DOHH2 (cell line): Measurements from ENCODE around the gene SLC12A3.

ENCODE experiments used
- EZH2phosphoT487 ChIP-seq: fragments of 200-600 bp; sonication (generic); IDR thresholded peaks from 2 replicates; pipeline ENCODE4 v1.6.1; 2017; ENCODE audit warnings: borderline replicate concordance, mild to moderate bottlenecking, antibody characterized with exemption, low read length, moderate library complexity, mixed read lengths
- TF ChIP-seq, protein P1 (sequence below): fragments of 200-600 bp; sonication (generic); IDR thresholded peaks from one replicate; pipeline ENCODE4 v1.5.1; 2014; ENCODE audit warnings: antibody characterized with exemption, mild to moderate bottlenecking, low read depth, low read length; ENCODE audit not compliant: poor library complexity, severe bottlenecking

DNA sequence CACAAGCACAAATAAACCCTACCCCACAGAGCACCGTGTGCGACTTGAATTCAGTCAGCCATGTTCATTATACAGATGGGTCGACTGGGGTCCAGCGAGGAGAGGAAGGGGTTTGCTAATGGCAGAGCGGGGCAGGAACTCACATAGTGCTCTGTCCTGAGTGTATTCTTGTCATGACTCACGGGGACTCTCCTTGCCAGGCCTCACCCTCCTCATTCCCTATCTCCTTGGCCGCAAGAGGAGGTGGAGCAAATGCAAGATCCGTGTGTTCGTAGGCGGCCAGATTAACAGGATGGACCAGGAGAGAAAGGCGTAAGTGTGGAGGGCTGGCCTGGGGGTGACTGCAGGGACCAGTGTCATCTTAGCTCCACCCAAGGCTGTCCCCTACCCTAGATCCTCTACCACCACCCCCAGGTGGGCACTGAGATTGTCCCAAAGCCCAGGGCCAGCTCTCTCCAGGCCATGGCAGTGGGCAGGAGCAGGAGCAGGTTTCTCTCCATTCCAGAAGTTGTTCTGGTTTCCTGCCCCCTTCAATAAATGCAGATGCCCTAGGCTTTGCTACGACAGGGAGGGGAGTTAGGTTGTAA is 29.4 kb downstream of the SLC12A3 start:
- TF ChIP-seq, protein P1, sequence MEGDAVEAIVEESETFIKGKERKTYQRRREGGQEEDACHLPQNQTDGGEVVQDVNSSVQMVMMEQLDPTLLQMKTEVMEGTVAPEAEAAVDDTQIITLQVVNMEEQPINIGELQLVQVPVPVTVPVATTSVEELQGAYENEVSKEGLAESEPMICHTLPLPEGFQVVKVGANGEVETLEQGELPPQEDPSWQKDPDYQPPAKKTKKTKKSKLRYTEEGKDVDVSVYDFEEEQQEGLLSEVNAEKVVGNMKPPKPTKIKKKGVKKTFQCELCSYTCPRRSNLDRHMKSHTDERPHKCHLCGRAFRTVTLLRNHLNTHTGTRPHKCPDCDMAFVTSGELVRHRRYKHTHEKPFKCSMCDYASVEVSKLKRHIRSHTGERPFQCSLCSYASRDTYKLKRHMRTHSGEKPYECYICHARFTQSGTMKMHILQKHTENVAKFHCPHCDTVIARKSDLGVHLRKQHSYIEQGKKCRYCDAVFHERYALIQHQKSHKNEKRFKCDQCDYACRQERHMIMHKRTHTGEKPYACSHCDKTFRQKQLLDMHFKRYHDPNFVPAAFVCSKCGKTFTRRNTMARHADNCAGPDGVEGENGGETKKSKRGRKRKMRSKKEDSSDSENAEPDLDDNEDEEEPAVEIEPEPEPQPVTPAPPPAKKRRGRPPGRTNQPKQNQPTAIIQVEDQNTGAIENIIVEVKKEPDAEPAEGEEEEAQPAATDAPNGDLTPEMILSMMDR, result no peak
- TF ChIP-seq EZH2phosphoT487, result no peak
